Spinal cord (tissue), 10 donors: ENCODE results near the gene CPEB3. TPM values are rescaled to one million over a fixed set of nuclear protein-coding genes. Genes with fewer than 3 reads are reported as not detected.

ENCODE experiments used
- DNase-seq, 6 donors: peaks; one replicate each; pipeline versions ENCODE4 v3.0.0 to v3.0.0-alpha.2; 2013 to 2015; ENCODE audit warnings: low spot score in 6 of 6, low read depth in 4 of 6
- H3K27ac ChIP-seq: one replicate; pipeline ENCODE4 v1.5.1; 2013; ENCODE audit warnings: low read depth, low read length, control low read depth
- H3K27me3 ChIP-seq: one replicate; pipeline ENCODE4 v1.6.1; 2013; ENCODE audit warnings: low read length; ENCODE audit not compliant: control insufficient read depth, insufficient read depth
- H3K36me3 ChIP-seq: one replicate; pipeline ENCODE4 v1.6.1; 2013; ENCODE audit warnings: low read length; ENCODE audit not compliant: control insufficient read depth, insufficient read depth
- H3K4me1 ChIP-seq: one replicate; pipeline ENCODE4 v1.6.1; 2013; ENCODE audit warnings: low read length; ENCODE audit not compliant: control insufficient read depth, insufficient read depth
- H3K4me3 ChIP-seq: one replicate; pipeline ENCODE4 v1.5.1; 2013; ENCODE audit warnings: low read depth, low read length, control low read depth
- H3K9me3 ChIP-seq: one replicate; pipeline ENCODE4 v1.6.1; 2013; ENCODE audit warnings: low read length; ENCODE audit not compliant: control insufficient read depth, insufficient read depth
- WGBS: methylation state at CpG from one replicate; pipeline ENCODE4 v1.1.5; 2013; ENCODE audit warnings: missing lambda C conversion rate; ENCODE audit not compliant: insufficient coverage; 5-methylcytosine and 5-hydroxymethylcytosine counted together
- polyA plus RNA-seq, 2 donors: library from polyadenylated mRNA; unstranded; fragments of 120-200 nt; gene quantifications; one replicate each; pipeline ENCODE4 v1.2.1, GENCODE V29; 2013; ENCODE audit not compliant: insufficient read length in 2 of 2
- total RNA-seq, 2 donors: library from RNA; depleted of rRNA in 1 of 2; stranded (reverse); fragments of 120-200 nt in 1 of 2; fragments of >200 nt in 1 of 2; gene quantifications; one replicate each; pipeline versions ENCODE4 v1.2.3 to v1.2.4, GENCODE V29; 2013 to 2014
- donor health status: healthy.

Gene CPEB3
- total and polyA plus RNA-seq, 4 donors: 9.0 to 29.3 (median 17.1) TPM

- no peak for DNase-seq
- Histone ChIP-seq H3K4me1 (no peaks in the 10 kb centered on the region), H3K27ac (no peak overlapping the region), H3K9me3 (no peaks in the 10 kb centered on the region), H3K27me3 (no peaks in the 10 kb centered on the region), H3K36me3 (peaks cover 18% of the 10 kb centered on the region), H3K4me3 (no peak overlapping the region)
Observed at GRCh38 chr10:92076722-92077121, 214.2 kb downstream of the CPEB3 start.

- no peaks in the 10 kb centered on the region for H3K4me1 ChIP-seq
Observed at GRCh38 chr10:92075829-92076228, 215.0 kb downstream of the CPEB3 start.

GRCh38 chr10:92074126-92074887, 216.6 kb downstream of the CPEB3 start:
- 91% methylated on average over 4 of the region's 6 CpGs for WGBS
- Histone ChIP-seq H3K4me1 (no peaks in the 10 kb centered on the region), H3K9me3 (no peaks in the 10 kb centered on the region), H3K4me3 (no peak overlapping the region), H3K36me3 (peaks cover 6% of the 10 kb centered on the region), H3K27ac (no peak overlapping the region), H3K27me3 (no peaks in the 10 kb centered on the region)
- DNase-seq: no peak

More at GRCh38 chr10:92075829-92076228, 215.0 kb downstream of the CPEB3 start:
- DNase-seq: no peak
- no peaks in the 10 kb centered on the region for H3K27me3 ChIP-seq
- peaks cover 17% of the 10 kb centered on the region for H3K36me3 ChIP-seq
- H3K9me3 ChIP-seq: no peaks in the 10 kb centered on the region
- H3K27ac ChIP-seq: no peak overlapping the region
- H3K4me3 ChIP-seq: no peak overlapping the region

- no peak overlapping the region for H3K27ac ChIP-seq
- H3K36me3 ChIP-seq: no peaks in the 10 kb centered on the region
- no peak for DNase-seq
- no peaks in the 10 kb centered on the region for H3K4me1 ChIP-seq
- H3K4me3 ChIP-seq: no peak overlapping the region
- no peaks in the 10 kb centered on the region for H3K27me3 ChIP-seq
- WGBS: no CpG with 5 or more reads among the region's 1 CpG
- no peaks in the 10 kb centered on the region for H3K9me3 ChIP-seq
Observed at GRCh38 chr10:92068900-92069299, 222.0 kb downstream of the CPEB3 start.

GRCh38 chr10:92066386-92066785, 224.5 kb downstream of the CPEB3 start:
- no peaks in the 10 kb centered on the region for H3K36me3 ChIP-seq
- no peaks in the 10 kb centered on the region for H3K9me3 ChIP-seq
- 93% methylated on average over 4 of the region's 4 CpGs for WGBS
- H3K4me3 ChIP-seq: no peak overlapping the region
- no peak for DNase-seq
- H3K4me1 ChIP-seq: no peaks in the 10 kb centered on the region
- no peak overlapping the region for H3K27ac ChIP-seq
- no peaks in the 10 kb centered on the region for H3K27me3 ChIP-seq

- H3K27me3 ChIP-seq: no peaks in the 10 kb centered on the region
- no peaks in the 10 kb centered on the region for H3K9me3 ChIP-seq
- H3K36me3 ChIP-seq: no peaks in the 10 kb centered on the region
- WGBS: no CpG with 5 or more reads among the region's 2 CpGs
- no peak for DNase-seq
- no peak overlapping the region for H3K4me3 ChIP-seq
- no peaks in the 10 kb centered on the region for H3K4me1 ChIP-seq
- H3K27ac ChIP-seq: no peak overlapping the region
Observed at GRCh38 chr10:92064506-92064905, 226.4 kb downstream of the CPEB3 start.

- WGBS: no CpG with 5 or more reads among the region's 1 CpG
- Histone ChIP-seq H3K36me3 (no peaks in the 10 kb centered on the region), H3K27ac (no peak overlapping the region), H3K4me1 (no peaks in the 10 kb centered on the region), H3K27me3 (no peaks in the 10 kb centered on the region), H3K4me3 (no peak overlapping the region), H3K9me3 (no peaks in the 10 kb centered on the region)
- DNase-seq: no peak
Observed at GRCh38 chr10:92062273-92062672, 228.6 kb downstream of the CPEB3 start.

- Histone ChIP-seq H3K27me3 (no peaks in the 10 kb centered on the region), H3K36me3 (peaks cover 4% of the 10 kb centered on the region), H3K9me3 (no peaks in the 10 kb centered on the region), H3K27ac (no peak overlapping the region), H3K4me3 (no peak overlapping the region), H3K4me1 (no peaks in the 10 kb centered on the region)
- DNase-seq: no peak
Observed at GRCh38 chr10:92054807-92055206, 236.1 kb downstream of the CPEB3 start.

GRCh38 chr10:92052741-92053140, 238.1 kb downstream of the CPEB3 start:
- H3K9me3 ChIP-seq: no peaks in the 10 kb centered on the region
- H3K36me3 ChIP-seq: peaks cover 4% of the 10 kb centered on the region
- H3K27me3 ChIP-seq: no peaks in the 10 kb centered on the region
- H3K4me3 ChIP-seq: no peak overlapping the region
- H3K4me1 ChIP-seq: no peaks in the 10 kb centered on the region
- DNase-seq: no peak
- H3K27ac ChIP-seq: no peak overlapping the region
- WGBS: 57% methylated on average over 4 of the region's 5 CpGs

- no peaks in the 10 kb centered on the region for H3K4me1 ChIP-seq
- peaks cover 4% of the 10 kb centered on the region for H3K36me3 ChIP-seq
- H3K9me3 ChIP-seq: no peaks in the 10 kb centered on the region
- DNase-seq: no peak
- WGBS: 82% methylated on average over 17 of the region's 18 CpGs
- H3K27ac ChIP-seq: no peak overlapping the region
- H3K4me3 ChIP-seq: no peak overlapping the region
- H3K27me3 ChIP-seq: no peaks in the 10 kb centered on the region
Observed at GRCh38 chr10:92052088-92052487, 238.8 kb downstream of the CPEB3 start.
